BLaER1 treated with 17β-estradiol and CSF1 and Interleukin-3, amounts not matched to agents 10 nM and 100 nM (cell line): ENCODE results near the gene ADAMTS17.
A peak's percentile ranks its signal among the peaks of the same experiment; 100 is the strongest.
"Not testable (repeated sequence)": the region's sequence is repeated elsewhere in the genome, so short reads cannot be mapped to it uniquely, and the experiment has no call there.

Source experiments
- H3K27ac ChIP-seq, 11 experiments: shearing (Covaris generic); formaldehyde crosslinking; 2 replicates each; pipeline ENCODE4 v1.8.1; 2022
- H3K27me3 ChIP-seq, 11 experiments: shearing (Covaris generic); formaldehyde crosslinking; 2 replicates each; pipeline ENCODE4 v1.8.1; 2022
- H3K36me3 ChIP-seq, 11 experiments: shearing (Covaris generic); formaldehyde crosslinking; 2 replicates each; pipeline ENCODE4 v1.8.1; 2022
- H3K4me1 ChIP-seq, 10 experiments: shearing (Covaris generic); formaldehyde crosslinking; 2 replicates each; pipeline ENCODE4 v1.8.1; 2022
- H3K4me2 ChIP-seq, 11 experiments: shearing (Covaris generic); formaldehyde crosslinking; 2 replicates each; pipeline ENCODE4 v1.8.1; 2022
- H3K4me3 ChIP-seq, 10 experiments: shearing (Covaris generic); formaldehyde crosslinking; 2 replicates each; pipeline ENCODE4 v1.8.1; 2022
- H3K9ac ChIP-seq, 11 experiments: shearing (Covaris generic); formaldehyde crosslinking; 2 replicates each; pipeline ENCODE4 v1.8.1; 2022
- H3K9me3 ChIP-seq, 11 experiments: shearing (Covaris generic); formaldehyde crosslinking; replicated peaks in 1 of 11; 2 replicates each; pipeline ENCODE4 v1.8.1; 2022
- H4K20me1 ChIP-seq, 11 experiments: shearing (Covaris generic); formaldehyde crosslinking; 2 replicates each; pipeline ENCODE4 v1.8.1; 2022
- Cebpa-rat ChIP-seq, 11 experiments: shearing (Covaris generic); IDR thresholded peaks; 2 replicates each; pipeline ENCODE4 v1.8.1; 2022

Gene ADAMTS17

DNA sequence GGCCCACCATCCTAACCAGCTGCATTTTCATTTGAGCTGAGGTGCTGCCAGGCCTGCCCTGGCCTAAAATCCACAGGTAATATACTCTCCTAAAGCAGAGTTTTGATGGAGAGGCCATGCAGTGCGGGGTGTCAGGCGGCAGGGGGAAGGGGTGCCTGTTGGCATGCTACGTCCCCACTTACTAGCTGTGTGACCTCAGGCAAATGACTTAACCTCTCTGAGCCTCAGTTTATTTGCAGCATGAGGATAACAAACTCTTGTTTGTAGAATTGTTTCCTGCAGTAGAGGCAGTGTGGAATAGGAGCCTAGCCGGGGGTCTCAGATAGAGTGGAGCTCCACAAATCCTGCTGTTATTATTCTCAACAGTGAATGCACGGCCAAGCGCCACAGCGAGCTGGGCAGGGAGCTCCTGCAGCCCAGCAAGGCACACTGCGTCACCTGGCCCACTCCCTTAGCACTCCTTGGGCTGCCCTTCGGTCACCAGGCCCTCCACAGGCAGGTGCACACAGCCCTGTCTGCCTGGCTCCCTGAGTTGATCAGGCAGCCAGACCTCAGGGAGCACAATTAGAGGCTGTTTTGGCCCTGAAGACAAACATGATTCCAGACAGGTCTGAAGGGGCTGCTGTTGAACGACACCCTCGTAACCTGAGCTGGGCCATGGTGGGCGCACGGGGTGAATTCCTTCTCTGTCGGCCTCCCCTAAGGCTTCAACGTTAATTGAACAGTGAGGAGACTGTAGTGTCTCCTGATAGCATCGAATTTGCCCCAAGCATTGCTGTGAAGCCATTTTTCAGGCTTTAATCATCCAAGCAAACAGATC is 359.7 kb downstream of the ADAMTS17 start:
- no peaks in the 10 kb centered on the region for H3K36me3 ChIP-seq
- H4K20me1 ChIP-seq, result no peaks in the 10 kb centered on the region; a peak in 2 of 22 replicates
- peaks cover 9 to 23% (median 13%) of the 10 kb centered on the region in 10 experiments; a peak in 18 of 20 replicates for H3K4me1 ChIP-seq
- H3K4me3 ChIP-seq, result no peak overlapping the region
- H3K9me3 ChIP-seq, result no peaks in the 10 kb centered on the region
- TF ChIP-seq Cebpa-rat (IDR thresholded peaks at IDR 0.05), result no peak
- no peak overlapping the region for H3K9ac ChIP-seq
- H3K27me3 ChIP-seq, result peaks cover 0 to 4% (median 0%) of the 10 kb centered on the region in 11 experiments; a peak in 2 of 22 replicates
- no peak overlapping the region for H3K27ac ChIP-seq
- no peak overlapping the region for H3K4me2 ChIP-seq

DNA sequence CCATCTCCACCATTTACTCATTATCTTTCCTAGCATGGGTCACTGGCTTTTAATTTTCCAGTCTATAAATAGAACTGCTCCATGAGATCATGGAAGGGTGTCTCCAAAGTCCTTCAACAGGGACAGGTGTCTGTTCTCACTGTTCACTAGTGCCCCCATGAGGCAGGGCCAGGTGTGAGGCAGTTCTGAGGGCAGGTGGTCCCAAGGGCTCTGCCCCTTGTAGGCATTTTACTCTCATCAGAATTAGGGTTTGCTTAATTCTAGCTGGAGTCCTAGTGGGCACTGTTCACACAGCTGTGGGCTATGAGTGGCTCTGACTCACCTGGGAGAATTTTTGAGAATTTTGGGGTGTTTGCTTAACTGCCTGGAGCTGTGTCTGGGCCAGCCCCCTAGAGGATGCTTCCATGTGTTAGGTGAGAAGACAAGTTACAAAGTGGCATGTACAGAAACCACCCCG is 360.6 kb downstream of the ADAMTS17 start:
- H3K36me3 ChIP-seq, result no peaks in the 10 kb centered on the region
- H3K9me3 ChIP-seq, result no peaks in the 10 kb centered on the region
- peaks cover 4 to 15% (median 5%) of the 10 kb centered on the region in 10 experiments; a peak in 15 of 20 replicates for H3K4me1 ChIP-seq
- no peak overlapping the region for H3K27ac ChIP-seq
- no peak overlapping the region for H3K4me3 ChIP-seq
- no peak overlapping the region for H3K9ac ChIP-seq
- H3K4me2 ChIP-seq, result no peak overlapping the region
- no peaks in the 10 kb centered on the region; a peak in 2 of 22 replicates for H4K20me1 ChIP-seq
- no peak for TF ChIP-seq Cebpa-rat (IDR thresholded peaks at IDR 0.05)
- H3K27me3 ChIP-seq, result peaks cover 0 to 4% (median 0%) of the 10 kb centered on the region in 11 experiments; a peak in 2 of 22 replicates

DNA sequence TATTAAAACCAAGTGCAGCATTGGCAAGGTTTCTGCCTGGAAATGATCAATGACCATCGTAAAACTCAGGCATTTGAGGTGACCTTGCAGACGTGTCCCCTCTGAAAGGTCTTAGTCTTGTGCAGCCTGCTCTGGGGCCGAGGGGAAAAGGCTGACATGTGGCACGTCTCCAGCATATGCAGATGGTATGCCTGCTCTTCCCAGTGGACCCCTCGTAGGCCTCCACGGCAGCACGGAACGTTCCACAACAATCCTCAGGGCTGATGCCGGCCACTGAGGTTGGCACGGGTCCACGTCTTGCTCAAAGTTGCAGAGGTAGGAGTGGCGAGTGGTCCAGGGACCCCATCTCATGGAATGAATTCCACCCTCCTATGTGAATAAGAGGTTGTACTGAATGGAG is 361.0 kb downstream of the ADAMTS17 start:
- H3K36me3 ChIP-seq, result no peaks in the 10 kb centered on the region
- no peaks in the 10 kb centered on the region; a peak in 2 of 22 replicates for H4K20me1 ChIP-seq
- H3K9me3 ChIP-seq, result no peaks in the 10 kb centered on the region
- no peak overlapping the region for H3K4me2 ChIP-seq
- peaks cover 0 to 4% (median 0%) of the 10 kb centered on the region in 11 experiments; a peak in 2 of 22 replicates for H3K27me3 ChIP-seq
- no peak overlapping the region for H3K4me3 ChIP-seq
- H3K9ac ChIP-seq, result no peak overlapping the region
- TF ChIP-seq Cebpa-rat (IDR thresholded peaks at IDR 0.05), result no peak
- no peak overlapping the region for H3K27ac ChIP-seq
- peaks cover 0 to 10% (median under 1%) of the 10 kb centered on the region in 10 experiments; a peak in 7 of 20 replicates for H3K4me1 ChIP-seq

DNA sequence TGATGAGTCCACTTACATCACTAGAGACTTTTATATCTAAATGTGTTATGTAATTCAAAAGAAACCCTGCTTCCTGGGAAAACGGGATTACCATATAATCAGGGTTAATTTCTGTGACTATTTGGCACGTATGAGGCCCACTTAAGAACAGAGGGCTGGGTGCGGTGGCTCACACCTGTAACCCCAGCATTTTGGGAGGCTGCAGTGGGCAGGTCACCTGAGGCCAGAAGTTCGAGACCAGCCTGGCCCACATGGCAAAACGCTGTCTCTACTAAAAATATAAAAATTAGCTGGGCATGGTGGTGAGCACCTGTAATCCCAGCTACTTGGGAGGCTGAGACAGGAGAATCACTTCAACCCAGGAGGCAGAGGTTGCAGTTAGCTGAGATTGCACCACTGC is 361.9 kb downstream of the ADAMTS17 start:
- not testable (repeated sequence) for H3K9ac ChIP-seq, H3K36me3 ChIP-seq, H3K4me1 ChIP-seq, H3K4me2 ChIP-seq, H3K9me3 ChIP-seq, H4K20me1 ChIP-seq, H3K27me3 ChIP-seq, H3K4me3 ChIP-seq, H3K27ac ChIP-seq

DNA sequence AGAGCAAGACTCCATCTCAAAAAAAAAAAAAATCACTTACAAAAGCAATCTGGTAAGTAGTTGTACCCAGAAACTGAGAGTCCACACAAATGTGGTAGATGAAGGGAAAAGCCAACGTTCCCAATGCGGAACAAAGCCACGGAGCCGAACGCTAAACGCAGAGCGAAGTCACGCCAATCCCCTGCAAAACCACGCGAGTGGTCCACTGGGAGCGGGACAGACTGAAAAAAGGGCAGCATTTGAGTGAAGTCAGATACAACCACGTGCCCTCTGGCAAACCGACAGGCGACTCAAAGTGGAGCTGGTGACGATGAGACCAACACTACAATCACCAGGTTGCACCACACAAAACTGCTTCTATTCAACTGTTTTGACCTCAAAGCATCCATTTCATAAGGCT is 362.4 kb downstream of the ADAMTS17 start:
- TF ChIP-seq Cebpa-rat (IDR thresholded peaks at IDR 0.05), result no peak
- peaks cover 0 to 4% (median 0%) of the 10 kb centered on the region in 11 experiments; a peak in 2 of 22 replicates for H3K27me3 ChIP-seq
- H3K4me2 ChIP-seq, result no peak overlapping the region
- no peak overlapping the region for H3K9ac ChIP-seq
- no peak overlapping the region for H3K4me3 ChIP-seq
- H3K27ac ChIP-seq, result no peak overlapping the region
- H3K4me1 ChIP-seq, result peaks cover 0 to 8% (median 0%) of the 10 kb centered on the region in 10 experiments; a peak in 3 of 20 replicates
- H3K36me3 ChIP-seq, result no peaks in the 10 kb centered on the region
- H3K9me3 ChIP-seq, result no peaks in the 10 kb centered on the region
- no peaks in the 10 kb centered on the region; a peak in 2 of 22 replicates for H4K20me1 ChIP-seq

DNA sequence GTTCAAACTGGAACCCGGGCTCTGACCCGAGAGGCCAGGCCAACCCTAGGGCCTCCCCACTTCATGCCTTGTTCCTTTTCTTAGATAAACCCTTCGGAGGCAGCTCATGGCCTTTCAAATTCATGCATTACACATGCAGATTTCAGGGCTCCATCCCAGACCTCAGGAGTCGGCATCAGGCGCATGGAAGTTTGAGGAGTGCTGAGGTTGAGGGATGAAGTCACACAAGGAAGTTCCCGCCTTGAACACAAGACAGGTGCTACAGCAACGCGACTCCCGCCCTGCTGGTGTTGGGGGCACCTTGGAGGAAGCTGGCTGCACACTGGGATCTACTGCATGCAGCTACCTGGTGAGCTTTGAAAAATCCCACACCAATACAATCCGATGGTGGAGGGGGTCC is 363.3 kb downstream of the ADAMTS17 start:
- Histone ChIP-seq H3K27ac (no peak overlapping the region), H3K4me1 (no peaks in the 10 kb centered on the region; a peak in 1 of 20 replicates), H3K9ac (no peak overlapping the region), H3K27me3 (no peaks in the 10 kb centered on the region; a peak in 1 of 22 replicates), H3K36me3 (no peaks in the 10 kb centered on the region), H3K4me2 (no peak overlapping the region), H4K20me1 (no peaks in the 10 kb centered on the region; a peak in 2 of 22 replicates), H3K4me3 (no peak overlapping the region), H3K9me3 (no peaks in the 10 kb centered on the region)
- TF ChIP-seq Cebpa-rat (IDR thresholded peaks at IDR 0.05), result no peak

DNA sequence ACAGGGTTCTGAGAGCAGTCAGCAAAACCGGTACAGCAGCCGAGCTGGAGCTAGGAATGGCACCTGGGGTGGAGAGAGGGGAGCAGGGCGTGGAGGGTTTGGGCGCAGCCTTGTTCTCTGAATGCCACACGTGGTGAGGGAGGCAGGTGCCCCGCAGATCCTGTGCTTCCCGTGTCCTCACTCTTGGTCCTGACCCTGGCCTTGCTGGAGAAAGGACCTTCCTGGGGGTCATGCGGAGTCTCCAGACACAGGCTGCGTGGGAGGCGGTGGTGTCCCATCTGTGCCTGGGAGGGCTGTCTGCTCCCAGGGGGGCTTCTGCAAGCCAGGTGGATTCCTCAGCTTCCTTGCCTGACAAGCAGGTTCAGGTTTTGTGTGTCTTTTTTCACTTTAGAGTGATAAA is 363.8 kb downstream of the ADAMTS17 start:
- Histone ChIP-seq H3K9ac (no peak overlapping the region), H3K4me2 (no peak overlapping the region), H3K27me3 (no peaks in the 10 kb centered on the region), H3K36me3 (no peaks in the 10 kb centered on the region), H3K4me1 (no peaks in the 10 kb centered on the region), H4K20me1 (no peaks in the 10 kb centered on the region; a peak in 2 of 22 replicates), H3K27ac (no peak overlapping the region), H3K4me3 (no peak overlapping the region), H3K9me3 (no peaks in the 10 kb centered on the region)
- TF ChIP-seq Cebpa-rat (IDR thresholded peaks at IDR 0.05), result no peak

DNA sequence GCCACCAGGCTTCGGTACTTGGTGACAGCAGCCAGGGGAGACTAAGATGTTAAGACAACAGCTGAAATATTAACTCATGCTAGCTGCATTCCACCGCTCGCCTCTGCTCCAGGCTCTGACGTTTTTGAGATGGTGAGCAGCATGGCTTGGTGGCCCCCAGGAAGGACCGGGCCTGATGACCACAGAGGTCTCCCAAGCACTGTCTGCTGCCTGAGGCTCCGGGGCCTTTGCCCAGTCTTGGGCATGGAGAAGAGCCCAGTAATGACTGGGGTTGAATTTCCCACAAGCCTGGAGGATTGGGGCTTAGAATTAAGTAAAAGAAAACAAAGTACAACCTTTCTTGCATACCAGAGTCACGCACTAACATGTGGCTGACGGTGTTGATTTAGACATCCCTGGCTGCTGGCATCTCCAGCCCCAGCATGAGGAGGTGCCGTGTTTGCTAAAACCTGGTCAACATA is 364.9 kb downstream of the ADAMTS17 start:
- Histone ChIP-seq H3K4me1 (no peaks in the 10 kb centered on the region), H3K9ac (no peak overlapping the region), H3K27ac (no peak overlapping the region), H3K9me3 (no peaks in the 10 kb centered on the region), H3K27me3 (no peaks in the 10 kb centered on the region), H4K20me1 (no peaks in the 10 kb centered on the region; a peak in 1 of 22 replicates), H3K4me2 (no peak overlapping the region), H3K36me3 (no peaks in the 10 kb centered on the region), H3K4me3 (no peak overlapping the region)
- 0 out of 22 replicates have a peak, but pooled peaks of 1 of the 11 experiments have one; percentile 11 for TF ChIP-seq Cebpa-rat (IDR thresholded peaks at IDR 0.05)

DNA sequence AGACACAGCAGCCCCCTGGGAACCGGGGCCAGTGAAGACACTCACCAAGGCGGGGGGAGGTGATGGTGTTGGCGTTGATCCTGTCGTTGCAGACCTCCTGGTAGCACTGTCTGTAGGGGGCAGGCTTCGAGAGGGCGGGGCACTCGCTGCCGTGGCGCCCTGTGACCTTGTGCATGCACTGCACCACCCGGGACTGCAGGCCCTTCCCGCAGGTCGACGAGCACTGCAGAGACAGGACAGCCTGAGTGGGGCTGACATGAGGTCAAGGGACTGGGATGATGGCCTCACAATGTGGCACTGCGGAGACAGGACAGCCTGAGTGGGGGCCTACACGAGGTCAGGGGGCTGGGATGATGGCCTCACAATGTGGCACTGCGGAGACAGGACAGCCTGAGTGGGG is 365.8 kb downstream of the ADAMTS17 start:
- no peak for TF ChIP-seq Cebpa-rat (IDR thresholded peaks at IDR 0.05)
- Histone ChIP-seq H3K4me2 (no peak overlapping the region), H3K4me3 (no peak overlapping the region), H3K36me3 (no peaks in the 10 kb centered on the region), H3K9ac (no peak overlapping the region), H3K9me3 (no peaks in the 10 kb centered on the region), H3K27me3 (no peaks in the 10 kb centered on the region), H4K20me1 (no peaks in the 10 kb centered on the region; a peak in 1 of 22 replicates), H3K4me1 (no peaks in the 10 kb centered on the region), H3K27ac (no peak overlapping the region)
